Measurements from ENCODE around the gene RAPSN.

The RAPSN gene

GRCh38 chr11:47443028-47443700 lies 5.8 kb downstream of the RAPSN start:
- TF ChIP-seq CTCF (IDR thresholded peaks at IDR 0.05; ENCODE audit: low read depth, low read length) = peak; percentile 40; the same call in 1 of the 2 replicates
- no peak for DNase-seq
- Histone ChIP-seq H3K4me3 (ENCODE audit: low read depth, low read length) (no peak overlapping the region), H3K9me3 (ENCODE audit: severe bottlenecking) (no peaks in the 10 kb centered on the region), H3K27me3 (ENCODE audit: insufficient read depth, low read depth, severe bottlenecking) (no peaks in the 10 kb centered on the region), H3K27ac (no peak overlapping the region), H3K36me3 (no peaks in the 10 kb centered on the region)

DNA sequence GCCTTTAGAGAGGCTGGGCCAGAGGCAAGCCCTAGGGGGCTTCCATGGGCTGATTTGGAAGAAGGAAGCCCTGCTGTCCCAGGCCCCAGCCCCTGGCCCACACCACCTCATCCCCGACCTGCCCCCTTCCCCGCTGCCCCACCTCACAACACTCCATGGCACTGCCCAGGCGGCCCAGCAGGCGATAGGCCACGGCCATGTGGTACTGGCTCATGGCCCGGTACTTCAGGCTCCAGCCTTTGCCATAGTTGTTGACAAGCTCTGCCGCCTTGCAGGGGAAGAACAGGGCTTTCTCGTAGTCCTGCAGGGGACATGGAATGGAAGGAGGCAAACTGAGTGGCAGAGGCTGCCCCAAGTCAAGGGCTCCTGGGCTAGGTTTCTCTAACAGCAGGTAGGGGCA lies 6.4 kb downstream of the RAPSN start:
- no peaks in the 10 kb centered on the region for H3K36me3 ChIP-seq
- DNase-seq = no peak
- H3K4me3 ChIP-seq (ENCODE audit: low read depth, low read length) = no peak overlapping the region
- H3K27me3 ChIP-seq (ENCODE audit: insufficient read depth, low read depth, severe bottlenecking) = no peaks in the 10 kb centered on the region
- no peak for TF ChIP-seq CTCF (IDR thresholded peaks at IDR 0.05; ENCODE audit: low read depth, low read length)
- H3K27ac ChIP-seq = no peak overlapping the region
- no peaks in the 10 kb centered on the region for H3K9me3 ChIP-seq (ENCODE audit: severe bottlenecking)

DNA sequence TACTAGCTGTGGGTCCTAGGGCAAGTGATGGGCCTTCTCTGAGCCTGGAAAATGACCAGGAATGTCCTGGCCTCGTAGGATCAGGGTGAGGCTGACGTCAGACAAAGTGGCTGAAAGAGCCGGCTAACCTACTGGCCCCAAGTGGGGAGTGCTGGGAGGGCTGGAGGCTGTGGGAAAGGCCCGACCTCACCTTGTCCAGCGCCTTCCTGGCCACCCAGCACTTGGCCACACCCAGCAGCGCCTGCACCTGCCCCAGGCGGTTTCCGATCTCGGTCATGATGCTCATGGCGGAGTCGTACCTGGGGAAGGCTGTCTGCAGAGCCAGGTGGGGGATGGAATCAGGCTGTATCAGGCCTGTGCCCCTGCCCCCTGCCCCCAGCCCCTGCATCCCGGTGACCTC lies 7.5 kb downstream of the RAPSN start:
- TF ChIP-seq CTCF (IDR thresholded peaks at IDR 0.05; ENCODE audit: low read depth, low read length) = no peak

DNA sequence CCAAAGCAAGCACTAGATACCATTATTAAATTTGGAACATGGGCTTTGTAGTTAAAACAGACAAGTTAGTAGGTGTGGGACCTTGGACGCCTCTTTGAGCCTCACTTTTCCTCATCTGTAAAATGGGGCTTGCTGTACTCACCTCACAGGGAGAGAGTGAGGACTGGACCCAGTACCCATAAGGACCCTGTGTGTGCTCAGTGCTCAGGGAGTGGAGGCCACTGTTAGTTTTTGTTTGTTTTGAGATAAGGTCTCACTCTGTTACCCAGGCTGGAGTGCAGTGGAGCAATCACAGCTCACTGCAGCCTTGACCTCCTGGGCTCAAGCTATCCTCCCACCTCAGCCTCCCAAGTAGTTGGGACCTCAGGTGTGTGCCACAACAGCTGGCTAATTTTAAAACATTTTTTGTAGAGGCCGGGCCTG lies 8.9 kb downstream of the RAPSN start:
- DNase-seq = no peak
- H3K27me3 ChIP-seq (ENCODE audit: insufficient read depth, low read depth, severe bottlenecking) = no peaks in the 10 kb centered on the region
- H3K4me3 ChIP-seq (ENCODE audit: low read depth, low read length) = no peak overlapping the region
- H3K36me3 ChIP-seq = no peaks in the 10 kb centered on the region
- no peaks in the 10 kb centered on the region for H3K9me3 ChIP-seq (ENCODE audit: severe bottlenecking)
- no peak overlapping the region for H3K27ac ChIP-seq
- TF ChIP-seq CTCF (IDR thresholded peaks at IDR 0.05; ENCODE audit: low read depth, low read length) = no peak

More for the DNA sequence above, 7.5 kb downstream of the RAPSN start:
- H3K9me3 ChIP-seq (ENCODE audit: severe bottlenecking) = no peaks in the 10 kb centered on the region
- no peaks in the 10 kb centered on the region for H3K27me3 ChIP-seq (ENCODE audit: insufficient read depth, low read depth, severe bottlenecking)
- no peaks in the 10 kb centered on the region for H3K36me3 ChIP-seq
- H3K27ac ChIP-seq = no peak overlapping the region
- no peak for DNase-seq
- H3K4me3 ChIP-seq (ENCODE audit: low read depth, low read length) = no peak overlapping the region

GRCh38 chr11:47438721-47439120 lies 10.2 kb downstream of the RAPSN start:
- no peak for DNase-seq
- no peak for TF ChIP-seq CTCF (IDR thresholded peaks at IDR 0.05; ENCODE audit: low read depth, low read length)
- Histone ChIP-seq H3K27me3 (ENCODE audit: insufficient read depth, low read depth, severe bottlenecking) (no peaks in the 10 kb centered on the region), H3K4me3 (ENCODE audit: low read depth, low read length) (no peak overlapping the region), H3K9me3 (ENCODE audit: severe bottlenecking) (no peaks in the 10 kb centered on the region), H3K27ac (no peak overlapping the region), H3K36me3 (no peaks in the 10 kb centered on the region)
